Kidney (tissue), 14 donors: ENCODE results near the gene AVL9. TPM values are rescaled to one million over a fixed set of nuclear protein-coding genes. Genes with fewer than 3 reads are reported as not detected.

ENCODE experiments used
- DNase-seq, 5 donors: peaks; one replicate each; pipeline ENCODE4 v3.0.0-alpha.2; 2013 to 2020
- FAIRE-seq: peaks from 2 replicates; lab custom pipeline; 2012; peaks lifted over from hg19 to GRCh38; lab: Jason Lieb, UNC
- H3K27ac ChIP-seq, 2 donors: one replicate each; pipeline ENCODE4 v1.7.0; 2013; ENCODE audit warnings: low read depth in 2 of 2, low read length in 2 of 2, inconsistent platforms in 1 of 2
- H3K27me3 ChIP-seq: one replicate; pipeline ENCODE4 v1.7.1; 2013; ENCODE audit warnings: low read length, inconsistent platforms; ENCODE audit not compliant: control insufficient read depth, insufficient read depth
- H3K36me3 ChIP-seq, 3 donors: one replicate each; pipeline versions ENCODE4 v1.7.0 to v1.7.1; 2013; ENCODE audit warnings: low read length in 3 of 3, control low read depth in 1 of 3, inconsistent platforms in 1 of 3; ENCODE audit not compliant: insufficient read depth in 3 of 3, control insufficient read depth in 2 of 3
- H3K4me1 ChIP-seq, 3 donors: one replicate each; pipeline versions ENCODE4 v1.7.0 to v1.7.1; 2013; ENCODE audit warnings: low read length in 3 of 3, inconsistent platforms in 1 of 3, low read depth in 1 of 3; ENCODE audit not compliant: control insufficient read depth in 2 of 3, insufficient read depth in 2 of 3
- H3K4me3 ChIP-seq, 3 donors: one replicate each; pipeline versions ENCODE4 v1.7.0 to v1.8.1; 2013; ENCODE audit warnings: low read length in 3 of 3, control low read depth in 1 of 3, inconsistent platforms in 1 of 3
- H3K9ac ChIP-seq, 3 donors: one replicate each; pipeline versions ENCODE4 v1.7.0 to v1.7.1; 2013; ENCODE audit warnings: low read length in 3 of 3, control low read depth in 1 of 3, inconsistent platforms in 1 of 3
- H3K9me3 ChIP-seq, 3 donors: one replicate each; pipeline versions ENCODE4 v1.7.0 to v1.7.1; 2013; ENCODE audit warnings: low read length in 3 of 3, control low read depth in 1 of 3, inconsistent platforms in 1 of 3; ENCODE audit not compliant: control insufficient read depth in 2 of 3, insufficient read depth in 1 of 3
- CTCF ChIP-seq: IDR thresholded peaks from 3 replicates; pipeline ENCODE4 v1.5.1; 2012; ENCODE audit warnings: mild to moderate bottlenecking, moderate library complexity, borderline replicate concordance; ENCODE audit not compliant: insufficient read depth; ENCODE audit errors: extremely low read depth
- intact Hi-C: fragments of 100-400 bp; cut with DNase I; formaldehyde crosslinking; loops from one replicate; pipeline ENCODE4 v1.11.1; 2022
- polyA plus RNA-seq: library from polyadenylated mRNA; stranded (reverse); fragments of 350-450 nt; fragmentation: Illumina TruSeq; extraction: RNeasy Lipid Tissue Mini Kit (QIAGEN cat#74804); gene quantifications from one replicate; pipeline ENCODE4 v1.2.3, GENCODE V29; 2014; ENCODE audit warnings: low read depth, low replicate concordance; ENCODE audit not compliant: insufficient read depth
- total RNA-seq: library from RNA; stranded (reverse); fragmentation: NEBNext Ultra II Directional; extraction: Animal tissue kit (Norgen Biotek cat#: 25700); gene quantifications from one replicate; pipeline ENCODE4 v1.2.1, GENCODE V29; 2021
- donor health status: control.
- donor health status: control.
- donor health status: control.
- donor health status: control.
- donor health status: control.
- donor health status: DM: yes; HTN: yes; CAD: no.
- donor health status: Normal renal cell carcinoma (clear cell type).

The AVL9 gene
- total and polyA plus RNA-seq, 2 donors from 2014 or later = 7.9 to 39.9 TPM

DNA sequence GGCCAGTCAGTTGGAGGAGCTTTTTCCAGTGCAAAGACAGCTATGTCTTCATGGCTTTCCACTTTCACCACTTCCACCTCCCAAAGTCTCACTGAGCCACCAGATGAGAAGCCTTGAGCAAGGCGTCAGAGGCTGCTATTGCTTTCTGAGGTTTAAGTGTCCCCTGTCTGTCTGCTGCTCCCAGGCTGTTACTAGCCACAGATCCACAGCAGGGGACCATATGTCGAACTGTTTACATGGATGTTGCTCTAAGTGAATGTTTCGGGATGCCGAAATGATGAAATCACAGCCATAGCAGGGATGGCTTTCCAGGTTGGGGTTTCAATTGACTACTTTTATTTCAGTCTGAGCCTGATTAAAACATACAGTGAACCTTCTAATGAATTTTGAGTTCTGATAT is 88.5 kb downstream of the AVL9 start:
- H3K4me3 ChIP-seq = no peak overlapping the region
- peaks cover 3 to 19% (median 9%) of the 10 kb centered on the region in 3 donors for H3K4me1 ChIP-seq
- FAIRE-seq (no peak), DNase-seq (no peak)
- H3K9ac ChIP-seq = no peak overlapping the region
- no peaks in the 10 kb centered on the region for H3K9me3 ChIP-seq
- H3K27me3 ChIP-seq = no peaks in the 10 kb centered on the region
- no peak for TF ChIP-seq CTCF
- no peak overlapping the region for H3K27ac ChIP-seq
- peaks cover 5 to 40% (median 39%) of the 10 kb centered on the region in 3 donors for H3K36me3 ChIP-seq
- intact Hi-C loops = loop anchor here (10.0 kb wide), 1 partner anchor 79 kb away; no protein-coding TSS in a partner anchor

GRCh38 chr7:32586291-32587221 is 91.3 kb downstream of the AVL9 start:
- H3K27me3 ChIP-seq = no peaks in the 10 kb centered on the region
- intact Hi-C loops = loop anchor here (10.0 kb wide), 1 partner anchor 82 kb away; no protein-coding TSS in a partner anchor
- no peak for TF ChIP-seq CTCF
- peaks cover 3 to 19% (median 9%) of the 10 kb centered on the region in 3 donors for H3K4me1 ChIP-seq
- FAIRE-seq (no peak), DNase-seq (peak in 2 of 5 donors; percentile 10 to 58)
- no peak overlapping the region for H3K4me3 ChIP-seq
- no peak overlapping the region for H3K9ac ChIP-seq
- no peaks in the 10 kb centered on the region for H3K9me3 ChIP-seq
- H3K27ac ChIP-seq = peak overlapping the region in 1 of 2 donors; percentile 61
- H3K36me3 ChIP-seq = peaks cover 5 to 28% (median 27%) of the 10 kb centered on the region in 3 donors

DNA sequence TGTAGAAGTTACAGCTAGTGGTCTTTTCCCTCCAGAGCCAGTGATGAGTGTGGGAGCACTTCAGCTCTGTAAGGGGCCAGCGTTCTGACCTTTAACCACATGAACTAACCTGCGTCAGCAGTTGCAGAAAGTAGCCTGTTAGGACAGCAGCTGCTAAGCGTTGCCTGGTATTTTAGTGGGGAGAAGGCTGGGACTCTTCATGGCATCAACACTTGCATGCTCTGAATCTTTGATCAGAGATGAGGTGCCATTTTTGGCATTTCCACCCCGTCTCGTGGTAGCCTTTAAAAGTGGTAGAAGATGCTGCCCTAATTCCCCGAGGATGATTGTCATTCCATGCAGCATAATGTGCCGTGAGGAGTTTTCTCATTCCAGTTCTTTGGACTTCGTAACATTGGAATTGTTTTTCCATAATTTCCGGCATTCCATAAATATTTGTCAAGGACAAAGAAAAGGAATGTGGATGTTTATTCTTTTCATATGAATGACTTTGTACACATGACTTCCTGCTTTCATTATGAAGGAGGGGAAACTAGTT is 92.2 kb downstream of the AVL9 start:
- Histone ChIP-seq H3K9ac (no peak overlapping the region), H3K4me1 (peaks cover 3 to 19% (median 9%) of the 10 kb centered on the region in 3 donors), H3K4me3 (peak overlapping the region in 2 of 3 donors; percentile 8 to 24), H3K27ac (peak overlapping the region in 1 of 2 donors; percentile 80), H3K27me3 (no peaks in the 10 kb centered on the region), H3K9me3 (no peaks in the 10 kb centered on the region), H3K36me3 (peaks cover 5 to 24% (median 23%) of the 10 kb centered on the region in 3 donors)
- DNase-seq = peak in 3 of 5 donors; percentile 18 to 53 (median 22)
- intact Hi-C loops = loop anchor here (10.0 kb wide), 1 partner anchor 83 kb away; no protein-coding TSS in a partner anchor
- no peak for TF ChIP-seq CTCF
- FAIRE-seq = peak; percentile 51
